NOMO-1 treated with dmso at 0.1 percent for 144 hours (cell line): ENCODE data around the gene WNT8B.

Experiments
- DNase-seq: peaks from one replicate; lab custom pipeline; 2025; ENCODE audit not compliant: unreplicated experiment; lab: John Stamatoyannopoulos, UW

WNT8B gene

DNA sequence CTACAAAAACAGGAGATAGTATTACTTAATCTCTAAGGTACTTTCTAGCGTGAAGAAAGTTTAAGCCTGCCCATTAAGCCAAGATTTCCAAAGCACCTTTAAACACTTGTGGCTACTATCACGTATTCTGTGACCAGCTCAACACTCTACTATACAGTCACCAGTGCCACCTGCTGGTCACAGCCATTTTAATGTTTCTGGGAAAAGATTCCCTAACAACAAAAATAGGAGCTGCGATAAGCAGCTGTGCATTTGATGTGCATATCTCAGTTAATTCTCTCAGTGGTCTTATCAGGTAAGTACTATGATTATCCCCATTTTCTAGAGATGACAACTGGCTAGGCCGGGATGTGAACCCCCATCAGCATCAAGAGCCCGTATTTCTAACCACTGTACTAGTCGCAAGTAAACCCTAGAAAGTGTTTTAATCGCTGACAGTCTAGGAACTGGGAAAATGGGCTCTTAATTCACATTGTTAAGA, 56.0 kb downstream of the WNT8B start:
- DNase-seq, result no peak

GRCh38 chr10:100519311-100520051, 56.7 kb downstream of the WNT8B start, which contains the start of gene SEC31B:
Gene SEC31B (minus strand): TSS chr10:100519861. CDS start chr10:100516952, 2,909 bp downstream.
- no peak for DNase-seq

DNA sequence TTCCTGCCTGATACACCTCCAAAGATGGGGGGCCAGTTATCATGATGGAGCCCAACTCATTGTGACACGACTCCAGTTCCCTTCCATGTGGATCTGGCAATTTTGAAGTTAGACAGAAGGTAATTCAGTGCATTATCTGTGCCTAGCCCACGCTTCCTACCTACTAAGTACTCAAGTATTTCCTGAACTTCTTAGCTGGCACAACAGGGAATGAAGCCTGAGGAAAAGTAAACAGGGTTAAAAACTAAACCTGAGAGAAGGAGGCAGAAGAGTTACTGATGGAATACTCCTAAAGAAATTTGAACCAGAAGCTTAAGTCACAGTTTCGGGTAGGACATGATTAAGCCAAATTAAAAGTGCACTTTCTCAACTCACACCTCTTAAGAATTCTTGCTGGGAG, 58.0 kb downstream of the WNT8B start:
- no peak for DNase-seq

DNA sequence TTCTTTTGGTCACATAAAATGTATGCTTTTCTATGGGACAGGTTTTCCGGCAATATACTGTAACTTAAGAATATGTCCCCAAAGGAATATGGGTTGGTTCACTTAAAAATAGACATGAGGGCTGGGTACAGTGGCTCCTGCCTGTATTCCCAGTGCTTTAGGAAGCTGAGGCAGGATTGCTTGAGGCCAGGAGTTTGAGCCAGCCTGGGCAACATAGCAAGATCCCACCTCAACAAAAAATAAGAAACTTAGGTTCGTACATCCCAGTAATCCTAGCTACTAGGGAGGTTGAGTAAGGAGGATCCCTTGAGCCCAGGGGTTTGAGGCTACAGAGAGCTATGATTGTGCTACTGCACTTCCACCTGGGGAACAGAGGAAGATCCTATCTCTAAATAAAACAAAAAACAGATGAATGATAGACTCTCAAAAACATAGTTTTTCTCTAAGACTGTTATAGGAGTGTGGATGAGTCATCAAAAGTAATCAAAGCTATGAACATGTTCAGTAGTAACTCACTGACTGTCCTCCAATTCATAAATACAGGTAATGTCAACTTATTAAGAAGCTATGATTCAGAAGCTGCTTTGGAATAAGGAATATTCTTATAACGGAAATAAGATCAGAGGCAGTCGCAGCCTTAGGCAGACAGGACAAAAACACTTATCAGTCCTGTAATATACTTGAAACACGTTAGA, 59.4 kb downstream of the WNT8B start:
- no peak for DNase-seq

DNA sequence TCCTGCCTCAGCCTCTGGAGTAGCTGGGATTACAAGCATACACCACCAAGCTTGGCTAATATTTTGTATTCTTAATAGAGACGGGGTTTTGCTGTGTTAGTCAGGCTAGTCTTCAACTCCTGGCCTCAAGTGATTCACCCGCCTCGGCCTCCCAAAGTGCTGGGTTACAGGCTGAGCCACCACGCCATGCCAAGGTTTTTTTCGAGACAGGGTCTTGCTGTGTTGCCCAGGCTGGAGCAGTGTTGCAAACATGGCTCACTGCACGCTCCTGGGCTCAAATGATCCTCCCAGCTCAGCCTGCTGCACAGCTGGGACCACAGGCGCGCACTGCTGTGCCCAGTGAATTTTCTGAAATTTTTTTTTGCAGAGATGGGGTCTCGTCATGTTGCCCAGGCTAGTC, 60.1 kb downstream of the WNT8B start:
- DNase-seq, result no peak

- DNase-seq, result no peak
Observed at GRCh38 chr10:100524206-100524605, 61.4 kb downstream of the WNT8B start.

DNA sequence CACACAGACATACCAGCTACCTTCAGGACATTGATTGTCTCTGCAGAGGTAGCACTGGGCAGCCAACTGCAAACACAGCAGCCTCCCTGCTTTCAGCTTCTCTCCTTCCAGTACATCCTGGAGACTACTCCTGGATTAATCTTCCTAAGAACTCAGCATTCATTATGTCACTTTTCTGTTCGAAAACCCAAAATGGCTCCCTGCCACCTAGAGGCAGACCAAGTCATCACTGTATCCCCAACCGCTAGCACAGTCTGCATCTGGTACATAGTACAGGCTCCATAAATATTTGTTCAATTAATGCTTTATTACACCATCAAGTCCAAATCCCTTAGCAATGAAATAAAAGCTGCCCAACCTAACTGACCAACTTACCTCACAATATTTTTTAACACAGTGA, 61.8 kb downstream of the WNT8B start:
- no peak for DNase-seq

GRCh38 chr10:100528123-100528886, 65.5 kb downstream of the WNT8B start:
- DNase-seq, result no peak

GRCh38 chr10:100528921-100529474, 66.2 kb downstream of the WNT8B start:
- DNase-seq, result no peak

DNA sequence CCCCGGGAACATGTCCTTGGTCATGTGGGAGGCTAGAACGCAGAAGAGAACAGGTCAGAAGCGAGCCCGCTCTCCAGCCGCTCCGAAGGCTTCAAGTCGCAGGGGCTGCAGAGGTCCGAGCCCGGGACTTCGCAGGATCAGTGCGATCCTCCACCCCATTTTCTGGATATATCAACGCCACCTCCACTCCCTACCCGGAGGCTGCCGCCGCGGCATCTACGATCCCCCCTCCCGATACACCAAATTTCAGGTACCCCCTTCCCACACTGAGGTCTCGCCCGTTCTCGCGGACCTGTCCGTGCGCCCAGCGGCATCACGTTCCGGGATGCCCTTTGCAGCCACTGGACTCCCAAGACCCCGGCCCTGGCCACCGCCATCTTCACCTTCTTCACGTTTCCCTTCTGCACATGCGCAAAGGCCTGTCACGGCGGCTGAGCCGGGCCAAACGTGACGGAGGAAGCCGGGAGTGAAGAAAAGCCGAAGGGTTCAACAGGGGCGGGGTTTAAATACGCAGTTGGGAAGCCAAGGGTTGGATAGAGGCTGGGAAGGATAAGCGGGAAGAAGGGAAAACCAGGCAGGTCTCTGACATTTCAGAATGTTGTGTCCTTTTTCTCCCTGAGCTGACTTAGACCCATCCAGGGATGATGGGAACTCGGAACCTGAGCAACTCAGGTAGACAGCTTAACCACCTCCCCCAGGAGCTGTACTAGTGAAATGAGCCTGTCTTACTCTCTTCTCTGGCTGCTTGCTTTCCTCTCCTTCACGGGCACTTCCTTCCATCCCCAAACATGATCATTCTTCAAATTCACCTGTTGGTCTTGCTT, 66.9 kb downstream of the WNT8B start, which contains the start of gene NDUFB8:
Gene NDUFB8, minus strand, starts transcription at position 397 of the 824 bp plus-strand sequence. Its CDS starts 20 bp downstream, at position 377.
- peak; percentile 70 for DNase-seq

- DNase-seq, result no peak
Observed at GRCh38 chr10:100531761-100532160, 69.0 kb downstream of the WNT8B start.
